ENCODE data around the gene GIMAP8.

GIMAP8 gene

GRCh38 chr7:150411606-150412005, 38.8 kb upstream of the GIMAP8 start:
- DNase-seq (ENCODE audit: low spot score): no peak

GRCh38 chr7:150412016-150412415, 38.4 kb upstream of the GIMAP8 start:
- no peak for DNase-seq (ENCODE audit: low spot score)

- DNase-seq (ENCODE audit: low spot score): no peak
Observed at GRCh38 chr7:150412518-150413488, 37.6 kb upstream of the GIMAP8 start.

GRCh38 chr7:150413640-150414081, 36.8 kb upstream of the GIMAP8 start:
- no peak for DNase-seq (ENCODE audit: low spot score)

- no peak for DNase-seq (ENCODE audit: low spot score)
Observed at GRCh38 chr7:150415161-150416153, 35.0 kb upstream of the GIMAP8 start.

- DNase-seq (ENCODE audit: low spot score): no peak
Observed at GRCh38 chr7:150417239-150417638, 33.2 kb upstream of the GIMAP8 start.

- DNase-seq (ENCODE audit: low spot score): no peak
Observed at GRCh38 chr7:150417863-150418262, 32.6 kb upstream of the GIMAP8 start.

GRCh38 chr7:150420242-150420641, 30.2 kb upstream of the GIMAP8 start:
- no peak for DNase-seq (ENCODE audit: low spot score)

GRCh38 chr7:150420987-150421674, 29.3 kb upstream of the GIMAP8 start:
- peak; percentile 90 for DNase-seq (ENCODE audit: low spot score)

- DNase-seq (ENCODE audit: low spot score): no peak
Observed at GRCh38 chr7:150421831-150422230, 28.6 kb upstream of the GIMAP8 start.

- no peak for DNase-seq (ENCODE audit: low spot score)
Observed at GRCh38 chr7:150425670-150426069, 24.8 kb upstream of the GIMAP8 start.

- no peak for DNase-seq (ENCODE audit: low spot score)
Observed at GRCh38 chr7:150428671-150429451, 21.6 kb upstream of the GIMAP8 start.

- DNase-seq (ENCODE audit: low spot score): no peak
Observed at GRCh38 chr7:150429699-150430098, 20.7 kb upstream of the GIMAP8 start.

- no peak for DNase-seq (ENCODE audit: low spot score)
Observed at GRCh38 chr7:150430465-150431085, 19.9 kb upstream of the GIMAP8 start.

- no peak for DNase-seq (ENCODE audit: low spot score)
Observed at GRCh38 chr7:150431839-150432658, 18.4 kb upstream of the GIMAP8 start.

GRCh38 chr7:150432915-150433892, 17.2 kb upstream of the GIMAP8 start:
- DNase-seq (ENCODE audit: low spot score): no peak

GRCh38 chr7:150434240-150434639, 16.2 kb upstream of the GIMAP8 start:
- DNase-seq (ENCODE audit: low spot score): no peak

GRCh38 chr7:150435047-150435389, 15.4 kb upstream of the GIMAP8 start:
- DNase-seq (ENCODE audit: low spot score): no peak
